Chondrocyte (in vitro differentiated cells): ENCODE measurements around the gene LDLRAD4. TPM values are rescaled to one million over a fixed set of nuclear protein-coding genes. Genes with fewer than 3 reads are reported as not detected.

Experiments used
- DNase-seq: peaks from one replicate; pipeline ENCODE4 v3.0.0; 2021; ENCODE audit warnings: mixed read lengths, low spot score
- H3K27ac Mint-ChIP-seq: one replicate; pipeline ENCODE4 v1.8.0; 2021; ENCODE audit warnings: mild to moderate bottlenecking, moderate library complexity, mixed read lengths; ENCODE audit not compliant: unreplicated experiment
- H3K27me3 Mint-ChIP-seq: 2 replicates; pipeline ENCODE4 v1.8.0; 2021; ENCODE audit warnings: low read depth, mixed read lengths
- H3K36me3 Mint-ChIP-seq: 2 replicates; pipeline ENCODE4 v1.8.0; 2021; ENCODE audit warnings: low read depth, mixed read lengths
- H3K4me1 Mint-ChIP-seq: 2 replicates; pipeline ENCODE4 v1.8.0; 2021; ENCODE audit warnings: low read depth, mild to moderate bottlenecking, mixed read lengths
- H3K4me3 Mint-ChIP-seq: one replicate; pipeline ENCODE4 v1.8.0; 2021; ENCODE audit warnings: mild to moderate bottlenecking, moderate library complexity, mixed read lengths; ENCODE audit not compliant: unreplicated experiment
- H3K9me3 Mint-ChIP-seq: 2 replicates; pipeline ENCODE4 v1.8.0; 2021; ENCODE audit warnings: low read depth, mixed read lengths
- CTCF ChIP-seq: fragments of 200-600 bp; sonication (generic); IDR thresholded peaks from 2 replicates; pipeline ENCODE4 v1.5.0; 2021; ENCODE audit warnings: antibody characterized with exemption, mild to moderate bottlenecking, moderate library complexity
- total RNA-seq: library from RNA; stranded (reverse); gene quantifications from 3 replicates; pipeline ENCODE4 v1.2.1, GENCODE V29; 2021

LDLRAD4 gene
- total RNA-seq, 1 donor from 2014 or later: 80.5 TPM

- Mint-ChIP-seq H3K9me3 (peaks cover 3% of the 10 kb centered on the region), H3K4me3 (no peak overlapping the region), H3K27me3 (no peaks in the 10 kb centered on the region), H3K27ac (peak overlapping the region; percentile 12), H3K4me1 (peaks cover 30% of the 10 kb centered on the region), H3K36me3 (peaks cover 5% of the 10 kb centered on the region)
- no peak for DNase-seq
- no peak for TF ChIP-seq CTCF
These were observed 262.2 kb downstream of the LDLRAD4 start for GRCh38 chr18:13480571-13481255.

GRCh38 chr18:13481331-13481730 lies 262.8 kb downstream of the LDLRAD4 start:
- Mint-ChIP-seq H3K27ac (no peak overlapping the region), H3K36me3 (peaks cover 3% of the 10 kb centered on the region), H3K27me3 (no peaks in the 10 kb centered on the region), H3K9me3 (peaks cover 3% of the 10 kb centered on the region), H3K4me3 (no peak overlapping the region), H3K4me1 (peaks cover 26% of the 10 kb centered on the region)
- no peak for TF ChIP-seq CTCF
- DNase-seq: no peak

GRCh38 chr18:13481820-13482617 lies 263.5 kb downstream of the LDLRAD4 start:
- TF ChIP-seq CTCF: no peak
- Mint-ChIP-seq H3K27ac (peak overlapping the region; percentile 32), H3K36me3 (peaks cover 3% of the 10 kb centered on the region), H3K4me3 (no peak overlapping the region), H3K27me3 (no peaks in the 10 kb centered on the region), H3K9me3 (peaks cover 3% of the 10 kb centered on the region), H3K4me1 (peaks cover 23% of the 10 kb centered on the region)
- DNase-seq: no peak

GRCh38 chr18:13482618-13482945 lies 264.0 kb downstream of the LDLRAD4 start:
- TF ChIP-seq CTCF: no peak
- Mint-ChIP-seq H3K27ac (no peak overlapping the region), H3K9me3 (peaks cover 3% of the 10 kb centered on the region), H3K4me3 (no peak overlapping the region), H3K4me1 (peaks cover 19% of the 10 kb centered on the region), H3K36me3 (peaks cover 5% of the 10 kb centered on the region), H3K27me3 (no peaks in the 10 kb centered on the region)
- no peak for DNase-seq

- no peak overlapping the region for H3K4me3 Mint-ChIP-seq
- no peak for TF ChIP-seq CTCF
- H3K27me3 Mint-ChIP-seq: no peaks in the 10 kb centered on the region
- no peak overlapping the region for H3K27ac Mint-ChIP-seq
- H3K4me1 Mint-ChIP-seq: peaks cover 20% of the 10 kb centered on the region
- no peak for DNase-seq
- H3K36me3 Mint-ChIP-seq: peaks cover 7% of the 10 kb centered on the region
- peaks cover 3% of the 10 kb centered on the region for H3K9me3 Mint-ChIP-seq
These were observed 265.0 kb downstream of the LDLRAD4 start for GRCh38 chr18:13483316-13484270.
